Fibroblast of skin of scalp (primary cell): Measurements from ENCODE around the gene LILRA6.
"Not testable (repeated sequence)": the region's sequence is repeated elsewhere in the genome, so short reads cannot be mapped to it uniquely, and the experiment has no call there.

Experiments used
- DNase-seq: peaks from one replicate; pipeline ENCODE4 v3.0.0-alpha.2; 2013

LILRA6 gene

GRCh38 chr19:54262470-54262869, 19.9 kb upstream of the LILRA6 start:
- no peak for DNase-seq

- no peak for DNase-seq
Observed at GRCh38 chr19:54262066-54262465, 19.5 kb upstream of the LILRA6 start.

- DNase-seq: no peak
Observed at GRCh38 chr19:54257116-54257480, 14.5 kb upstream of the LILRA6 start, which contains the start of gene LILRB5. Gene LILRB5, minus strand, starts transcription at chr19:54257273. Its CDS starts 80 bp downstream, at chr19:54257193.

GRCh38 chr19:54256250-54257115, 13.9 kb upstream of the LILRA6 start:
- no peak for DNase-seq

- no peak for DNase-seq
Observed at GRCh38 chr19:54255105-54255775, 12.7 kb upstream of the LILRA6 start.

DNA sequence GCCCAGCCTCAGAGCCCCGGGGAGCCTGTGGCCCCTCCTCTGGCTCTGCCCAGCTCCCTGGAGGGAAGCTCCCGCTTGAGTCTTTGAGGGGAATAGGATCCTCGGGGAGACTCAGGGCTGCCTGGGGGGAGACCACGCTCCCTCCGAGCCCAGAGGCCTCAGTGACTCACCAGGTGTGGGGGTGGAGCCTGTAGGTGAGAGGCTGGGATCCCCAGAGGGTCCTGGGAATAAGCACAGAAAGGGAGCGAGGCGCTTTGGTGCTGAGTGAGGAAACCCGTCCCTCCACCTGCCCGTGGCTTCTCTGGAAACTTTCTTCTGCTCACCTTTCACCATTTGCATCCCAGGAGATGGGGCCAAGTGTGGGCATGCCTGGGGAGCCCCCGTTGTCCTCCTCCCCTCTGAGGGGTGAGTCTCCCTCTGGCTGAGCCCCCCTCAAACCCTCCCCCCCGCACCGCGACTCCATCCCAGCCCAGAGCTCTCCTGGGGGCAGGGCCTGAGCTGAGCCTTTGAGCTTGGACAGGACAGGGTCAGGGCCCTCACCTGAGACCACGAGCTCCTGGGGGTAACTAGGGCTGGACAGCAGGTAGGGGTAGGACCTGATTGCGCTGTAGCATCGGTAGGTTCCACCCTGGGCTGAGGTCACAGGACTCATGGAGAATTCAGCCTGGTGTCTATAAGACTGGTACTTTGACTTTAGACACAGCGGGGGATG, 11.8 kb upstream of the LILRA6 start:
- no peak for DNase-seq

GRCh38 chr19:54253331-54254194, 11.0 kb upstream of the LILRA6 start:
- DNase-seq: no peak

GRCh38 chr19:54252845-54253244, 10.3 kb upstream of the LILRA6 start:
- DNase-seq: no peak

- DNase-seq: no peak
Observed at GRCh38 chr19:54252243-54252642, 9.7 kb upstream of the LILRA6 start.

- peak; percentile 11 for DNase-seq
Observed at GRCh38 chr19:54248016-54248601, 5.5 kb upstream of the LILRA6 start.

DNA sequence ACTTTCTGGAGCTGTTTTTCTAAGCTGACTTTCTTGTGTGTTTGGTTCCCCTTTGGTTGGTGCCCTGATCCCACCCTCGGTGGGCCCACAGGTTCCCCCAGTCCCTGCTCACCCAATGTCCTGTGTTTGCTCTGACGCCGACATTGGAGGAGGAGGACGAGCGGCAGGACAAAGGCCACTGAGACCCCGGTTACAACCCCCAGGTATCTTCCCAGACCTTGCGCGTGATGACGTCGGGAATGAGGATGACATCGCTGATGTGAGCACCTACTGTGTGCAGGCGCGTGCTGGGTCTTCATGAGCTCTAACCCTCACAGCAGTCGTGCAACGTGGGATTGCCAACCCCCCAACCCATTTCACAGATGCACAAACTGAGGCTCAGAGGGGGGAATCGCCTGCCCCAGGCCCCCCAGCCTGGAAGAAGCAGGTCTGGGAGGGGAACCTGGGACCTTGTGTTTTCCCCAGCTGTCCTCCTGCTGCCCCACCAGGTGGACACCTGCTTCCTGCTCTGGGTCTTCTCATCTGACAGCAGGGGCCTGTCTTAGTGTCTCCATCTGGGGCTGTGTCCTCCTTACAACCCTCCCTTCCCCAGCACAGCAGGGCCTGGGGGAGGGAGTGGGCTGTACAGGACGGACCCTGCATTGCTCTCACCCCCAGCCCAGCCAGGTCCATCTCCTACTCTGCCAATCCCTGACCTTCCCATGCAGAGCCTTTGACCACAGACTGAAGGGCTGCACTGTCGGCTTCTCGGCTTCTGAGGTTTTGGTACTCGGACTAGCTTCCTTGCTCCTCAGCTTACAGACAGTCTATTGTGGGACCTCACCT, 4.7 kb upstream of the LILRA6 start:
- no peak for DNase-seq

GRCh38 chr19:54245936-54246335, 3.3 kb upstream of the LILRA6 start:
- DNase-seq: no peak

DNA sequence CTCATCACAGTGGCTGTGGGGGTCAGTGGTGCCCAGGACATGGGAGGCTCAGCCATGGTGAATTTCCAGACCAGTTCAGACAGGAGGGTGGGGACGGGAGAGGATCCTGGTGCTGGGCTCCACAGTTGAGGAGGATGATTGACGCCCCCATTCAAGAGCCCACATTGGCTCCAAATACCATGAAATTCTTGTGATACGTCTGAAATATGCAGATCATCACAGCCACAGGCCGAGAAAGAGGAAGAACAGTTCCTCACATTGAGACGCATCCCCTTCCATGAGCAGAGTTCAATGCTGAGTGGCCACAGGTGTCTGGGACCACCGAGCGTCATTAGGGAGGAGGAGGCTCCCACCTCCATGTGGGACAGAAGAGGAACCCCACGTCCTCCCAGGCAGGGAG, 1.2 kb upstream of the LILRA6 start:
- not testable (repeated sequence) for DNase-seq

GRCh38 chr19:54242234-54242633, 356 bp downstream of the LILRA6 start:
- not testable (repeated sequence) for DNase-seq

GRCh38 chr19:54240372-54241336, 1.9 kb downstream of the LILRA6 start:
- not testable (repeated sequence) for DNase-seq

- DNase-seq: not testable (repeated sequence)
Observed at GRCh38 chr19:54239491-54240371, 2.9 kb downstream of the LILRA6 start.

DNA sequence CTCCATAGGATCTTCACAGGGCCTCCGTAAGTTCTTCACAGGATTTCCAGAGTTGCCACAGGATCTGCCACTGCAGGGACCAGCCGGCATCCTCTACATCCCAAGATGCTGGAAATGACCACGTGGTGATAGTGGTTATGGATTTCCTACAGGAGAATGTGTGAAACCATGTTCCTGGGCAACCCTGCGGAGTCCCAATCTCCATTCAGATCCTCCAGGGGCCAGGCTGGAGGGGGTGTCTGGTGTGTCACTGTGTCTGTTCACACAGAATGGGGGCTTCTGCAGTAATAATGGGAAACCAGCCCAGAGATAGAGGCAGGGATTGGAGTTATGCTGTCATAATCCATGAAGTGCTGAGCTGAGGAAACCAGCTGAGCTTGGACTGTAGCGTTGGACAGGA, 8.6 kb downstream of the LILRA6 start:
- no peak for DNase-seq

DNA sequence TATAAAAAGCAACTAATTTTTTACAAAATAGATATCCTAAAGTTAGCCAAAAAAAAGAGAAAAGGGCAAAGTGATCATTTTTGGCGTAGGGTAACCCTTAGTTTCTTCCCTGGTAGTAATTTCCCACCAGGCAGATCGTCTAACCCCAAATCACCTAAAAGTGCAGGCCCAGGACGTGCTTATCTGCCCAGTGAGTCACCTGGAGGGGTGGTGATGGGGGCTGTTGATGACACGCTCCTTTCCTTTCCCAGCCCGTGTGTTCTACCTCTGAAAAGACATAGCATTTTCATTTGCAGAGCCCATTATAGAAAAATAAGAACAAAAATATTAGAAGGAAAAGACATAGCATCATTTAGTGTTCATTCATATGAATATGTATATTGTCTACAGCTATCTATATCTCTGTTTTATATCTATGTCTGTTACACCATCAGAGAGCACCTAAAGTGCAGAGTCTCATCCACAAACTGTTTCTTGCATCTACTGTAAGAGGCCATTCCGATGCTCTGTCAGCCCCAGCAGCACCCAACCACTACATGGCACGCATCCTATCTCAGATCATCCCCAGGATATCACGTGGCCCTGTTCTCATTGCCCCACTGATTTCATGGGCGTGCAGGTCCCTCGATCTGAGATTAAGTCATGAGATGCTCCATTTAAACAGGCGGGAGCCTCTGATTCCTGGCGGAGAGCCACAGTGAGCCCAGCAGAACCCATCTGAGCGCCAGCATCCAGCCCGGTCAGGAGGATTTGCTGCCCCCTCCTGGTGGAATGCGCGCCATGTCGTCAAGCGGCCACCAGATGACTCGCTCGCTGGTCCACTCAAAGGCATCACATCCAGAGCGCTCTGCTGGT, 11.3 kb downstream of the LILRA6 start:
- peak; percentile 74 for DNase-seq
